AML-193 (cell line): ENCODE data around the gene EEF1A1.

Experiments
- DNase-seq, 2 experiments: peaks; one replicate each; lab custom pipeline; 2025; lab: John Stamatoyannopoulos, UW

Gene EEF1A1

DNA sequence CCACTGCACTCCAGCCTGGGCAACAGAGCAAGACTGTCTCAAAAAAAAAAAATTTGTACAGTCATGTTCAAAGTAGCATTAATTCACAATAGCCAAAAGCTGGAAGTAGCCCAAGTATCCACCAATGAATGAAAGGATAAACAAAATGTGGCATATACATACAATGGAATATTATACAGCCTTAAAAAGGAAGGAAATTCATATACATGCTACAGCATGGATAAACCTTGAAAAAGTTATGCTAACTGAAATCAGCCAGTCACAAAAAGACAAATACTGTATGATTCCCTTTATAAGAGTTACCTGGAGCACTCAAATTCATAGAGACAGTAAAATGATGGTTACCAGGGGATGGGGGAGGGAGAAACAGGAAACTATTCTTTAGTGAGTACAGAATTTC, 15.7 kb downstream of the EEF1A1 start:
- no peak for DNase-seq

DNA sequence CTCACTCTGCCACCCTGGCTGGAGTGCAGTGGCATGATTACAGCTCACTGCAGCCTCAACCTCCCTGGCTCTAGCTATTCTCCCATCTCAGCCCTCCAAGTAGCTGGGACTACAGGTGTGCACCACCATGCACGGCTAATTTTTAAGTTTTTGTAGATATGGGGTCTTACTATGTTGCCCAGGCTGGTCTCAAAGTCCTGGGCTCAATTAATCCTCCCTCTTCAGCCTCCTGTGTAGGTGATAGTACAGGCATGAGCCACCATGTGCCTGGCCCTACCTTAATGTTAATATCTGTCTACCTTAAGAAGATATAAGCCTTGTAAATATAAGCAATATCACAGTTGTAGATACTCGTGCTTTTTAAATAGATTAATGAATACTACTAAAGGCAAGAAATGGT, 16.7 kb downstream of the EEF1A1 start:
- no peak for DNase-seq

DNA sequence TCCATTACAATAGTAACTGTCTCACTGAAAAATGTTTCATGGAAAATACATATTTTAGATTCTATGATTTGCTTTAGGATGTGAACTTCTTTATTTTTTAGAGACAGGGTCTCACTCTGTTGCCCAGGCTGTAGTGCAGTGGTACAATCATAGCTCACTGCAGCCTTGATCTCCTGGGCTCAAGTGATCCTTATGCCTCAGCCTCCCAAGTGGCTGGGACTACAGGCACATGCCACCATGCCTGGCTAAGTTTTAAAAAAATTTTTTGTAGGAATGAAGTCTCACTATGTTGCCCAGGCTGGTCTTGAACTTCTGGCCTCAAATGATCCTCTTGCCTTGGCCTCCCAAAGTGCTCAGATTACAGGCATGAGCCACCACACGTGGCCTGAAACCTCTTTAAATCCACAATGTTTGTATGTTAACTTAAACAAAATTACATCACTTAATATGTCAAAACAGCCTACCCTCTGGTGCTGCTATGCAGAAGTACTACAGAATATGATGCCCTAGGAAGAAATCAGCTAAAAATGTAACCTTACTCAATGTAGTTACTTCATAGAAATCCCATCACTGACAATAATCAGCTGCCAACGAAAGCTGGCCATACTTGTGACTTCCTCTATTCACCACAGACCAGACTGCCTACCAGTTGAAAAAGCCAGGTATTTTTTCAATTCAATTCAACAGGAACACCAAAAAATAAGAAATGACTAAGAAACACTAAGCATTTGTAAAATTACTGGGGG, 17.6 kb downstream of the EEF1A1 start:
- peak; percentile 44 to 58 for DNase-seq

DNA sequence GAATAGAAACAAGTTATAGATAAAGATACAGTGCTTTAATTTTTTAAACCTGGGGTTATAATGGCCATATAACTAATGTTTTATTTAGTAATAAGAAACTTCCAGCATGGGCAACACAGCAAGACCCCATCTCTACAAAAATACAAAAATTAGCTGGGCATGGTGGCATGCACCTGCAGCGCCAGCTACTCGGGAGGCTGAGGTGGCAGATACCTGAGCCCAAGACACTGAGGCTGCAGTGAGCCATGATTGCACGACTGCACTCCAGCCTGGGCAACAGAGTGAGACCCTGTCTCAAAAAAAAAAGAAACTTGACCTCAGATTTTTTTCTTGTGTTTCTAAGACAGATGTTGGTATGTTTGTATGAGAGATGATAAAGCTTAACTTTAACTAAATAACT, 22.9 kb downstream of the EEF1A1 start:
- no peak for DNase-seq

DNA sequence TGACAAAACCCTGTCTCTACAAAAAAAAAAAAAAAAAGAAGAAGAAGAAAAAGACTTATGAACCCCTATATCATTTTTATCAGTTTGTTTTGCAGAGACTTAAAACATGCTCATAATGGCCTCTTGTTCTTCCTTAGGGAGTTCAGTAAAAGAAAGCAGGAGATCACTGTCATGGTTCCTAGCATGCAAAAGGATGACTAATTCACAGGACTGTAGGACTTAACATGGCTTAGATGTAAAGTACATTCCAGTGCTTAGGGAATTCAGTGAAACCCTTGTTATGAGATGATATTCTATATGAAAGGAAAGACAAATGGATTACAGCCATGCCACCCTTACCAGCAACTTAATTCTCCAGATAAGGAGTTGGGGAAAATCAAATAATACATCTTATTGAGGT, 29.5 kb downstream of the EEF1A1 start:
- no peak for DNase-seq

DNA sequence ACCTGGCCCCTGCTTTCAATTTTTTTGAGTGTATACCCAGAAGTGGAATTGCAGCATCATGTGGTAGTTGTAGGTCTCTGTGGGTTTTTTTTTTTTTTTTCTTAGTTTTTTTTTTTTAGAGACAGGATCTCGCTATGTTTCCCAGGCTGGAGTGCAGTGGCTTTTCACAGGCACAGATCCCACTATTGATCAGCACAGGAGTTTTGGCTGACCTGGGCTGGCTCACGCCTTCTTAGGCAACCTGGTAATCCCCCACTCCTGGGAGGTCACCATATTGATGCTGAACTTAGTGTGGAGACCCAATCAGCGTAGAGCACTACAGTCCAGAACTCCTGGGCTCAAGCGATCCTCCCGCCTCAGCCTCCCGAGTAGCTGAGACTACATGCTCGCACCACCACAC, 33.4 kb downstream of the EEF1A1 start:
- DNase-seq, result no peak

- no peak for DNase-seq
Observed at GRCh38 chr6:73484438-73484837, 36.4 kb downstream of the EEF1A1 start.

GRCh38 chr6:73481969-73482368, 38.9 kb downstream of the EEF1A1 start:
- no peak for DNase-seq

DNA sequence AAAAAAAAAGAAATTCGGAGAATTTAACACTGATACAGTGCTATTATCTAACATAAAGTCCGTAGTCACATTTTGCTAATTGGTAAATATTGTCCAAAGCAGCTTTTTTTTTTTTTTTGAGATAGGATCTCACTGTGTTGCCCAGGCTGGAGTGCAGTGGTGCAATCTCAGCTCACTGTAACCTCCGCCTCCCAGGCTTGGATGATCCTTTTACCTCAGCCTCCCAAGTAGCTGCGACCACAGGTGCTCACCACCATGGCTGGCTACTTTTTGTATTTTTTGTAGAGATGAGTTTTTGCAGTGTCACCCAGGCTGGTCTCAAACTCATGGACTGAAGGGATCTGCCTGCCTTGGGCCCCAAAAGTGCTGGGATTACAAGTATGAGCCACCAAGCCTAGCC, 43.4 kb downstream of the EEF1A1 start:
- no peak for DNase-seq

DNA sequence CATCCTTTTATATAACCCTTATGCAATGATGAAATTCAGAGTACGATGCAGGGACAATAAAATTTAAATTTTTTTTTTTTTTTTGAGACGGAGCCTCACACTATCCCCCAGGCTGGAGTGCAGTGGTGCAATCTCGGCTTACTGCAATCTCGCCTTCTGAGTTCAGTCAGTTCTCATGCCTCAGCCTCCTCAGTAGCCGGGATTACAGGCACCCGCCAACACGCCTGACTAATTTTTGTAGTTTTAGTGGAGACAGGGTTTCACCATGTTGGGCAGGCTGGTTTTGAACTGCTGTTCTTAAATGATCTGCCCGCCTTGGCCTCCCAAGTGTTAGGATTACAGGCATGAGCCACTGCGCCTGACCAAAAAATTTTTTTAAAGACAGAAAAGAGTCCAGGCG, 44.1 kb downstream of the EEF1A1 start:
- no peak for DNase-seq

GRCh38 chr6:73471686-73472290, 49.0 kb downstream of the EEF1A1 start:
- no peak for DNase-seq
